Mesothelial cell of epicardium (in vitro differentiated cells): ENCODE measurements around the gene RPA3. TPM values are rescaled to one million over a fixed set of nuclear protein-coding genes. Genes with fewer than 3 reads are reported as not detected.

ENCODE experiments used
- DNase-seq, 2 experiments: peaks; one replicate each; pipeline ENCODE4 v3.0.0; 2021; ENCODE audit warnings: low spot score in 2 of 2; ENCODE audit not compliant: unreplicated experiment in 2 of 2
- H3K27ac Mint-ChIP-seq: 2 replicates; pipeline ENCODE4 v1.8.0; 2021; ENCODE audit warnings: mixed read lengths
- H3K27me3 Mint-ChIP-seq: 2 replicates; pipeline ENCODE4 v1.8.0; 2021; ENCODE audit warnings: low read depth, mixed read lengths
- H3K36me3 Mint-ChIP-seq: 2 replicates; pipeline ENCODE4 v1.8.0; 2021; ENCODE audit warnings: mixed read lengths
- H3K4me1 Mint-ChIP-seq: 2 replicates; pipeline ENCODE4 v1.8.0; 2021; ENCODE audit warnings: mixed read lengths
- H3K4me3 Mint-ChIP-seq: 2 replicates; pipeline ENCODE4 v1.8.0; 2021; ENCODE audit warnings: mild to moderate bottlenecking, moderate library complexity, mixed read lengths
- H3K9me3 Mint-ChIP-seq: 2 replicates; pipeline ENCODE4 v1.8.0; 2021; ENCODE audit warnings: mixed read lengths
- CTCF ChIP-seq: fragments of 200-600 bp; sonication (generic); IDR thresholded peaks from one replicate; pipeline ENCODE4 v1.5.0; 2021; ENCODE audit warnings: antibody characterized with exemption; ENCODE audit not compliant: unreplicated experiment
- total RNA-seq: library from RNA; stranded (reverse); gene quantifications from 3 replicates; pipeline ENCODE4 v1.2.1, GENCODE V29; 2021

Gene RPA3
- 20.5 to 22.9 TPM (median 22.2 TPM) in 3 replicates for total RNA-seq

- peaks cover 4% of the 10 kb centered on the region for H3K36me3 Mint-ChIP-seq
- TF ChIP-seq CTCF = no peak
- H3K4me3 Mint-ChIP-seq = no peak within 1 kb of the TSS
- H3K27ac Mint-ChIP-seq = no peak within 1 kb of the TSS
- H3K4me1 Mint-ChIP-seq = no peaks in the 10 kb centered on the region
- peaks cover 7% of the 10 kb centered on the region for H3K9me3 Mint-ChIP-seq
- DNase-seq = no peak
- no peaks in the 10 kb centered on the region for H3K27me3 Mint-ChIP-seq
Observed at GRCh38 chr7:7718492-7718891, at the start of gene RPA3. RPA3 (minus strand) TSS chr7:7718607; CDS start chr7:7640418, 78,189 bp downstream.

- Mint-ChIP-seq H3K4me1 (peaks cover 38% of the 10 kb centered on the region), H3K27ac (no peak overlapping the region), H3K27me3 (no peaks in the 10 kb centered on the region), H3K36me3 (no peaks in the 10 kb centered on the region), H3K4me3 (no peak overlapping the region), H3K9me3 (no peaks in the 10 kb centered on the region)
- no peak for DNase-seq
- no peak for TF ChIP-seq CTCF
Observed at GRCh38 chr7:7766671-7767070, 48.3 kb upstream of the RPA3 start.

- Mint-ChIP-seq H3K9me3 (no peaks in the 10 kb centered on the region), H3K36me3 (no peaks in the 10 kb centered on the region), H3K27me3 (no peaks in the 10 kb centered on the region), H3K27ac (no peak overlapping the region), H3K4me3 (no peak overlapping the region), H3K4me1 (peaks cover 38% of the 10 kb centered on the region)
- no peak for TF ChIP-seq CTCF
- DNase-seq = no peak
Observed at GRCh38 chr7:7765422-7765821, 47.0 kb upstream of the RPA3 start.

- Mint-ChIP-seq H3K4me3 (no peak overlapping the region), H3K4me1 (peaks cover 31% of the 10 kb centered on the region), H3K27ac (no peak overlapping the region), H3K9me3 (no peaks in the 10 kb centered on the region), H3K36me3 (no peaks in the 10 kb centered on the region), H3K27me3 (no peaks in the 10 kb centered on the region)
- TF ChIP-seq CTCF = no peak
- DNase-seq = no peak
Observed at GRCh38 chr7:7764520-7765396, 46.4 kb upstream of the RPA3 start.

GRCh38 chr7:7761974-7762779, 43.8 kb upstream of the RPA3 start:
- H3K27ac Mint-ChIP-seq = peak overlapping the region; percentile 30
- no peaks in the 10 kb centered on the region for H3K9me3 Mint-ChIP-seq
- no peaks in the 10 kb centered on the region for H3K36me3 Mint-ChIP-seq
- peak overlapping the region; percentile 7 for H3K4me3 Mint-ChIP-seq
- no peak for TF ChIP-seq CTCF
- H3K27me3 Mint-ChIP-seq = no peaks in the 10 kb centered on the region
- H3K4me1 Mint-ChIP-seq = peaks cover 20% of the 10 kb centered on the region
- DNase-seq = no peak
